ENCODE results near the gene SLC27A1. TPM values are rescaled to one million over a fixed set of nuclear protein-coding genes. Genes with fewer than 3 reads are reported as not detected.

The SLC27A1 gene
- total RNA-seq, 1 donor from 2014 or later, result 7.0 TPM

- no peak overlapping the region for H3K4me3 ChIP-seq (ENCODE audit: low read depth, low read length)
- no peak for DNase-seq (ENCODE audit: low read depth)
- no peak for TF ChIP-seq CTCF (conservative IDR thresholded peaks at IDR 0.05; ENCODE audit: low read depth, low read length)
These were observed 56.6 kb downstream of the SLC27A1 start for GRCh38 chr19:17526922-17527321.

GRCh38 chr19:17527326-17527725, 57.0 kb downstream of the SLC27A1 start:
- no peak overlapping the region for H3K4me3 ChIP-seq (ENCODE audit: low read depth, low read length)
- DNase-seq (ENCODE audit: low read depth), result no peak
- no peak for TF ChIP-seq CTCF (conservative IDR thresholded peaks at IDR 0.05; ENCODE audit: low read depth, low read length)

GRCh38 chr19:17528610-17529009, 58.3 kb downstream of the SLC27A1 start:
- H3K4me3 ChIP-seq (ENCODE audit: low read depth, low read length), result no peak overlapping the region
- no peak for DNase-seq (ENCODE audit: low read depth)
- no peak for TF ChIP-seq CTCF (conservative IDR thresholded peaks at IDR 0.05; ENCODE audit: low read depth, low read length)

GRCh38 chr19:17529239-17530158, 59.2 kb downstream of the SLC27A1 start:
- no peak for TF ChIP-seq CTCF (conservative IDR thresholded peaks at IDR 0.05; ENCODE audit: low read depth, low read length)
- DNase-seq (ENCODE audit: low read depth), result no peak

GRCh38 chr19:17530586-17530985, 60.3 kb downstream of the SLC27A1 start:
- no peak overlapping the region for H3K4me3 ChIP-seq (ENCODE audit: low read depth, low read length)
- no peak for TF ChIP-seq CTCF (conservative IDR thresholded peaks at IDR 0.05; ENCODE audit: low read depth, low read length)
- DNase-seq (ENCODE audit: low read depth), result no peak

More at GRCh38 chr19:17529239-17530158, 59.2 kb downstream of the SLC27A1 start:
- no peak overlapping the region for H3K4me3 ChIP-seq (ENCODE audit: low read depth, low read length)

GRCh38 chr19:17532116-17532515, 61.8 kb downstream of the SLC27A1 start:
- TF ChIP-seq CTCF (conservative IDR thresholded peaks at IDR 0.05; ENCODE audit: low read depth, low read length), result no peak
- DNase-seq (ENCODE audit: low read depth), result no peak
- H3K4me3 ChIP-seq (ENCODE audit: low read depth, low read length), result no peak overlapping the region

GRCh38 chr19:17532557-17532956, 62.2 kb downstream of the SLC27A1 start:
- no peak overlapping the region for H3K4me3 ChIP-seq (ENCODE audit: low read depth, low read length)
- no peak for TF ChIP-seq CTCF (conservative IDR thresholded peaks at IDR 0.05; ENCODE audit: low read depth, low read length)
- no peak for DNase-seq (ENCODE audit: low read depth)
